Fibroblast of skin of scalp (primary cell): ENCODE results near the gene UNC119. TPM values are rescaled to one million over a fixed set of nuclear protein-coding genes. Genes with fewer than 3 reads are reported as not detected.
"Not testable (repeated sequence)": the region's sequence is repeated elsewhere in the genome, so short reads cannot be mapped to it uniquely, and the experiment has no call there.

Experiments
- DNase-seq: peaks from one replicate; pipeline ENCODE4 v3.0.0-alpha.2; 2013
- polyA plus RNA-seq, 2 experiments: library from polyadenylated mRNA; unstranded; fragments of 120-200 nt; gene quantifications; one replicate each; pipeline ENCODE4 v1.2.1, GENCODE V29; 2013; ENCODE audit not compliant: insufficient read length in 2 of 2

The UNC119 gene
- polyA plus RNA-seq (2013, experiment 1 of 2; ENCODE audit: insufficient read length) = 26.4 TPM
- polyA plus RNA-seq (2013, experiment 2 of 2; ENCODE audit: insufficient read length) = 26.7 TPM

- peak; percentile 75 for DNase-seq
Measured at GRCh38 chr17:28552176-28552999, at the start of gene UNC119. Gene UNC119, minus strand, starts transcription at chr17:28552624. Its CDS starts 67 bp downstream, at chr17:28552557.

GRCh38 chr17:28599311-28600184 lies 47.1 kb upstream of the UNC119 start:
- peak; percentile 82 for DNase-seq

DNA sequence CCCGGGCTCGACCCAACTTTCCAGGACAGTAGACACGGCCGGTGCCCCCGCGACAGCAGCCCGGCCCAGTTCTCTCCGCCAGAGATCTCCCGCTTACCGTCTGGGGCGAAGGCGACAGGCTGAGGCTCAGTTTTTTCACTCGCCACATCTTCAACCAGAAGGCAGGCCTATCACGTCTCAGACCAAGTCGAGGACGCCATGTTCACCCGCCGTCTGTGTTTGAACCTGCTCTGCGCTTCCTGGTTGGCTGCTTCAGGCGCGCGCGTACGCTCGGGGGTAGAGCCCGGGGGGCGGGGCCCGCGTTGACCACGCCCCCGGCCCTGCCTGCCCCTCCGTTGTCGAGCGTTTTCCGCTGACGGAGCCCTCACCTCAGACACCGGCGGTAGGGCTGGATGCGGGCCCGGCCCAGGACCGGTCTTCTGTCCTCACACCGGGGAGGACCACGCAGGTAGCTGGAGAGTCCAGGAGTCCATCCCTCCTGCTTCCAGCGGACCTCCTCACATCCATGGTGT lies 46.4 kb upstream of the UNC119 start, which contains the start of gene SPAG5:
SPAG5 (minus strand) TSS at position 227 of the 512 bp plus-strand sequence; CDS start at position 148, 79 bp downstream.
- peak; percentile 90 for DNase-seq

DNA sequence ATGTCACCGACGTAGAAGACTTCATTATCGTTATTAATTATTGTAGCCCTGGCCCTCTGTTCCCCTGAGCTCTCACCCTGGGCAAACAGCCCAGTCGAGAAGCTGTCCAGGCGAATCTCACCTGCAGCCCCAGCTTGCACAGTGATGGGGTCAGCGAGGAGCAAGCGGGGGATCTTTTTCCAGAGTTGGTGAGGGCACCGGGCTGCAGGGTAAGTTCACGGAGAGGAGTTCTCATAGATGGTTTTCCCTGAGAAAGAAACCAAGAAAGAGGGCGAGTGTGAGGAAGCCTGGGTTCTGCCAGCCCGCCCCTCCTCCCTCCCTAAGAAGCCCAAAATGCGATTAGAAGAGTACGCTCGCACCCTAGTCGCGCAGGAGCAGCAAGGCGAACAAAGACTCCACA lies 46.0 kb upstream of the UNC119 start:
- DNase-seq = no peak

DNA sequence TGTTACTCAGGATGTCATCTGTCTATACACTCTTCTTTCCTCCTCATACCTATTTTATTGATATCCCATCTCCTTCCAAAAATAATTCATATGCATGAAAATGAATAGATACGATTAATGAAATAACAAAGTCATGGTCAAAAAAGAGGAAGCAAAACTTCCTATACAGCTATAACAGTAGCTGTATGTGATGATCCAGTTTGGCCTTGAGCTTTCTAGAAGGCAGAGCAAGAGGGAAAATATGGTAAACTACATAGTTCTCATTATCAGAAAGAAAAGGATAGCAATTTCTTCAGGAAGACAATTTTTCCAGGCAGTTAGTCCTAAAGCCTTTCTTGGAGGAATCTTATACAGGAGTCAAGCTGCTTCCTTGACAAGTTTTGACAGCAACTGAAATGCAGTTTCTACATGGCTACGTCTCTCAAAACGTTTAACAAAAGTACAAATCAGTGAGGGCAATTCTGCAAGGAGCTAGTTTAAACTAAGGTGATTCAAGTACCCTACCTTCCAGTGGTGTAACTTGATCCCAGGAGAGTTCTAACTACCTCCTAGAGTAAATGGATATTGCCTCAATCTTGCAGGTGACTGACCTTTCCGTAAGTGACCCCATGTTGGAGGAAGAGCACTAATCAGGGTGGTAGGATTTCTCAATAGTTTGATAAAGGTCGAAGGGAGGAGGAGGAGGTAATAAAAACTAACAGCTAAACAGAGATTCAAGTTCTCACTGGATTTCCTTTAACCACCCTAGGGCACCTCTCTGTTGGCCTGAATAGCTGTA lies 45.4 kb upstream of the UNC119 start:
- DNase-seq = no peak

- no peak for DNase-seq
Measured at GRCh38 chr17:28592260-28592659, 39.8 kb upstream of the UNC119 start.

DNA sequence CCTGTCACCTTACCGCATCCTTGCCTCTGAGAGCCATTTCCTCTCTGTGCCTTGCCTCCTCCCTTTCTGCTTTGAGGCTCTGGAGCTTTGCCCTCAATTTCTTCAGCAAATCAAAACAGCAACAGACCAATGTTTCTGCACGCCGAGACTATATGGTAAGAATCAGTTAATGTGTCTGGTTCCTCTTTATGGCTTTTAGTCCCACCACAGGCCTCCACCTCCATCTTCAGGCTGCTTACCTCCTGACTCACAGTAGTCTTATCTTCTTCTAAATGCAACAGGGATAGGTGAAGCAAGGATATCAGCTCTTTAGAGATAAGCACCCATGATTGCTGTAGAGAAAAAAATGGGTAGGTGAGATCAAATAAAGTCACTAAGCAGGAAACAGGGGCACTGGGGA lies 33.4 kb upstream of the UNC119 start:
- DNase-seq = no peak

DNA sequence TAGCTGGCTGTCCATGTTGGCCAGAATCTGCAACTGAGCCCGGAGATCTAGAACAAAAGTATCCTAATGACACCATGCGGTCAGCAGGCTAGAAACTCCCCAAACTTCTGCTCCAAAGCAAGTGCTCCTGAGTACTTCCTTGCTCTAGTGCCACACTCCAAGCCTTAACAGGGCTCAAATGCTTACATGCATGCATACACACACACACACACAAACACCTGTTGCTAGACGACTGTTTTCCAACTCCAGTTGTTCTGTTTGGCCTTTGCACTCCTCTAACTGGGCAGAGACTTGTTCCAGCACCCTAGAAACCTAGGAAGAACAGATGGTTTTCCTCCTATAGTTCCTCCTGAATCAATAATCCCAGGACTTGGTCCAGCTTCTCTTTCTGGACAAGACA lies 32.0 kb upstream of the UNC119 start:
- DNase-seq = no peak

DNA sequence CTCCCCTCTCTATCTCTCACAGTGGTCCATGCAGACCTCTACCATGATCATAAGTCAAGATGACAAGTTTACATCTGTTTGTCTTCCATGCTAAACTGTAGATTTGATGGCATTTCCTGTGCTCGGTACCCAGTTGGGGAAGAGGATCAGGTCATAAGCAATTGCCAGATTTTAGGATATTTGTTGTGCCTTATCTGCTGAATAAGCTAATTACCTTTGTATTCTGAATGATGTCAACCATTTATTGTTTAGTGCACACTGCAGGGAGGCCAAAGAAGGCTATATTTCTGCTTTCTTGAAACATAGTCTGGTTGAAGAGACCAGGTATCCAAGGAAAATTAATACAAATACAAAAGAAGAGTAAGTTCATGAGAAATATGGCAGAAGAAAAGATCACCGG lies 30.1 kb upstream of the UNC119 start:
- DNase-seq = no peak

GRCh38 chr17:28580959-28581358 lies 28.5 kb upstream of the UNC119 start:
- no peak for DNase-seq

- DNase-seq = no peak
Measured at GRCh38 chr17:28579526-28579925, 27.1 kb upstream of the UNC119 start.

GRCh38 chr17:28578246-28579195 lies 26.1 kb upstream of the UNC119 start:
- no peak for DNase-seq

DNA sequence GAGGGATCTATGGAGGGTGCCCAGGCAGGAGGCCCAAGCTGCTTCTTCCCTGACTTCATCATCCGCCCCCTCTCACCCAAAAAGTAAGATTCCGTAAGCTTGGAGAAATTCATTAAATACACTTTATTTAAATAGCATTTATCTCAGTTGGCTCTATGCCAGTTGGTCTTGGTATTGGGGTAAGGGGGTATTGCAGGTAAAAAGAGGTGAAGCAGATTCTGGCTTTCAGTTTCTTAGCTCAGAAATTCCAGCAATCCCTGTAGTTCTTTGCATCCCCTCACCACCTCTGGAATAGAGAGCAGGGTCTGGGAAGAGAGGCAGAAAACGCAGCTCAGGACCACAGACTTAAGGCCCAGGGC lies 25.0 kb upstream of the UNC119 start:
- DNase-seq = no peak

DNA sequence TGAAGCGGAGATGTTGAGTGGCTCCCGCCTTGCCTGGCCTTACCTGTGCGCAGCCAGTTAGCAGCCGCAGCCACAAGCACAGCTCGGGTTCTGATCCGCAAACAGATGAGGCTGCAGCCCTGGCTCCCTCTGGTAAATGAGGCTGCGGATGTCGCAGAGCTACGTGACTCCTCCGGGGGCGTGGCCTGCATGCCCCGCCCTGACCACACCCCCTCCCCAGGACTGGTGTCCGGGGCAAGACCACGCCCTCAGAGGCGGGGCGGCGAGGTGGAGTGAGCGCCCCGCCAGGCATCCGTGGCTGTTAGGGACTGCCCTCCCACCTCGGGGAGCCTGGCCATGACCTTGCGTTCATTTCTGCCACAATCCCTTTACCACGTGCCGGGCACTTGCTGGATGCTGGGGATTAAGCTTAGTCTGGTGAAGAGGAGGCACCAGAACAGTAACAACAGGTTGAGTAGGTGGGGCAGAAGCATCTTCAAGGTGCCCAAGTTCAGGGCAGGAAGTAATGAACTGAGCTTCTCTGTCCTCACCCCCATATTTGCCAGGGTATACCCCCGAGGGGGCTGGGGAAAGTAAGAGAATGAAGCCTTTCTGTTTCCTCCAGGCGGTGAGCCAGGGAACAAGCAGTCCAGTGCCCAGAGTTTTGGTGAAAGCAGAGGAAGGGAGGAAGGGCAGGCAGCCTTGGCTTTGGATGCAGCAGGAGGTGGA lies 24.5 kb upstream of the UNC119 start, which contains the start of gene ALDOC:
ALDOC (minus strand) TSS at position 138 of the 708 bp plus-strand sequence. CDS start 1,363 bp downstream, outside the sequence.
- peak; percentile 93 for DNase-seq

DNA sequence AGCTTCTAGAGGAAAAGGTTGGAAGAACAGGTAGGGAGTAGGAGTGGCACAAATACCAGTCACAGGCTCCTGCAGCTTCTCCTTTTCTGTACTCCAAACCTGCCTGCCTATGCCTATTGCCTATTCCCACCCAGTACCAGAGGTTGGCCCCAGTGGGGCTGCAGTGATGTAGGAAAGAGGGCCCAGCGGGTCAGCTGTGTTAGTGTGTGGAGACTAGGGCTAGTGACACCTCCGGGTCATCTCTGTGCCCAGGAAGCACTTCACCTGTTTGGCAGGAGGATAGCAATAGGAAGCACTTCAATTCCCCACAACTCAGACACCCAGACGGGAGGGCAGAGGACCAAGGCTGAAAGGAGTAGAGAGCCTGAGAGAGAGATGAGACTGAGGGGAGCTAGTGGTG lies 23.6 kb upstream of the UNC119 start:
- not testable (repeated sequence) for DNase-seq

GRCh38 chr17:28575126-28575795 lies 22.8 kb upstream of the UNC119 start:
- DNase-seq = no peak

- DNase-seq = no peak
Measured at GRCh38 chr17:28574526-28574925, 22.1 kb upstream of the UNC119 start.

DNA sequence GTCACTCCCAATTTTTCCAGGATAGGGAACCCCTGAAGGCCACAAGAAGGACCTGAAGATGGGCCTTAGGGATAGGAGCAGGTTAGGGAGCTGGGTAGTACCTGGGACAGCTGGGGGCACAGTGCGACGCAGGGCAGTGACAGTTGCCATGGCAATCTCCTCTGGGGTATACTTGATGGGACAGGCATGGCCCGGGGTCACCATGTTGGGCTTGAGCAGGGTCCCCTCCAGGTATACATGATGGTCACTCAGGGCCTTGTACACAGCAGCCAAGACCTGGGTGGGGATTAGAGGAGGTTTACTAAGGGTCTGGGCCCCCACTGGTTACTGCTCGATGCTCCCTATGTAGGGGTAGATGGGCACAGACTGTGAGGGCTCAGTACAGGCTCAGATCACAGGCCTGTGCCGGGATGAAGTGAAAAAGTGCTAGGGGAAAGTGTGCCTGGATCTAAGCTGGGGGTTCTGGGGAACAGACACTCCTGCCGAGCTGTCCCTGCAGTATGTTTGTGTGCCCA lies 21.6 kb upstream of the UNC119 start:
- no peak for DNase-seq

DNA sequence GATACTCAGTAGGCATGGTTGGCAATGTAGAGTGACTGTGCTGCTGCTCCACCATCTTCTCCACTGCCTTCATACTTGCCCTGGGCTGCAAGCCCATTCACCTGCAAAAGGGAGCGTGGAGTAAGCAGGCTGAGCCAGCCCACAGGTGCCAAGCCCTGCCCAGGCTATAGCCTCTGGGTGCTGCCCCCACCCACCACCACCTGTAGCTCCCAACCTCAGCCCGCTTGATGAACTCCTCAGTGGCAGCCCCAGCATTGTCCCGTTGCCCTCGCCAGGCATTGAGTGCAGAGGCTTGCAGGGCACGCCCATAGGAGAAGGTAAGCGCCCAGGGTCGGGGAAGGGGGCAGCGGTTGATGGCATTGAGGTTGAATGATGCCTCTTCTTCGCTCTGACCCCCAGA lies 21.1 kb upstream of the UNC119 start:
- no peak for DNase-seq

GRCh38 chr17:28573040-28573380 lies 20.6 kb upstream of the UNC119 start:
- peak; percentile 35 for DNase-seq
